SK-N-SH (cell line): Measurements from ENCODE around the gene CYSTM1. TPM values are rescaled to one million over a fixed set of nuclear protein-coding genes. Genes with fewer than 3 reads are reported as not detected.

Experiments used
- CTCF ChIA-PET: fragments of 300-600, 350-600 bp; formaldehyde crosslinking; extraction: SDS; loops from one replicate; lab custom pipeline; 2021; lab: Yijun Ruan, JAX
- POLR2A ChIA-PET: fragments of 350-600 bp; sonication (Branson Sonifier 250); formaldehyde crosslinking; extraction: SDS; loops from one replicate; lab custom pipeline; 2020; ENCODE audit warnings: antibody characterized with exemption, inconsistent platforms; lab: Yijun Ruan, JAX
- DNase-seq: peaks from one replicate; pipeline ENCODE4 v3.0.0; 2012
- H2AFZ ChIP-seq: fragments of 200-600 bp; sonication (generic); 2 replicates; pipeline ENCODE4 v1.8.1; 2016; ENCODE audit warnings: antibody characterized with exemption, mild to moderate bottlenecking, low read depth
- H3F3A ChIP-seq: fragments of 200-600 bp; sonication (generic); replicated peaks from 2 replicates; pipeline ENCODE3; 2016; ENCODE audit warnings: antibody characterized with exemption, mild to moderate bottlenecking; ENCODE audit not compliant: insufficient read depth
- H3K27ac ChIP-seq, 2 experiments: fragments of 200-500 bp in 1 of 2; fragments of 200-600 bp in 1 of 2; sonication (Bioruptor generic) in 1 of 2; sonication (generic), shearing (Covaris generic) in 1 of 2; 2 replicates each; pipeline versions ENCODE4 v1.5.1 to v1.6.1; 2014 to 2016; ENCODE audit warnings: low read depth in 2 of 2, inconsistent platforms in 1 of 2, low read length in 1 of 2, mild to moderate bottlenecking in 1 of 2, mixed read lengths in 1 of 2
- H3K27me3 ChIP-seq: fragments of 200-600 bp; sonication (generic), shearing (Covaris generic); 2 replicates; pipeline ENCODE4 v1.6.1; 2016; ENCODE audit warnings: mixed run types; ENCODE audit not compliant: insufficient read depth
- H3K36me3 ChIP-seq, 2 experiments: fragments of 200-500 bp in 1 of 2; fragments of 200-600 bp in 1 of 2; sonication (Bioruptor generic) in 1 of 2; sonication (generic) in 1 of 2; replicated peaks in 1 of 2; 2 replicates each; pipeline versions ENCODE3 to v1.5.1; 2014 to 2016; ENCODE audit warnings: low read length in 1 of 2, mild to moderate bottlenecking in 1 of 2; ENCODE audit not compliant: insufficient read depth in 2 of 2, control insufficient read depth in 1 of 2
- H3K4me1 ChIP-seq, 2 experiments: fragments of 200-500 bp in 1 of 2; fragments of 200-600 bp in 1 of 2; sonication (Bioruptor generic) in 1 of 2; sonication (generic), shearing (Covaris generic) in 1 of 2; 2 replicates each; pipeline versions ENCODE4 v1.5.1 to v1.6.1; 2014 to 2016; ENCODE audit warnings: low read depth in 1 of 2, low read length in 1 of 2, mixed run types in 1 of 2; ENCODE audit not compliant: insufficient read depth in 2 of 2, control insufficient read depth in 1 of 2
- H3K4me2 ChIP-seq: fragments of 200-600 bp; sonication (generic), shearing (Covaris generic); 2 replicates; pipeline ENCODE4 v1.6.1; 2017; ENCODE audit warnings: mixed run types
- H3K4me3 ChIP-seq, 2 experiments: fragments of 200-500 bp in 1 of 2; fragments of 200-600 bp in 1 of 2; sonication (Bioruptor generic) in 1 of 2; sonication (generic), shearing (Covaris generic) in 1 of 2; 2 replicates each; pipeline versions ENCODE4 v1.5.1 to v1.8.1; 2014 to 2016; ENCODE audit warnings: low read depth in 2 of 2, inconsistent platforms in 1 of 2, low read length in 1 of 2, mild to moderate bottlenecking in 1 of 2, mixed read lengths in 1 of 2, moderate library complexity in 1 of 2
- H3K79me2 ChIP-seq: fragments of 200-600 bp; sonication (generic); 2 replicates; pipeline ENCODE4 v1.8.1; 2017; ENCODE audit warnings: mild to moderate bottlenecking; ENCODE audit not compliant: insufficient read depth
- H3K9ac ChIP-seq: fragments of 200-600 bp; sonication (generic); 2 replicates; pipeline ENCODE4 v1.6.1; 2017; ENCODE audit warnings: mixed run types
- H3K9me2 ChIP-seq: fragments of 200-600 bp; sonication (generic); 2 replicates; pipeline ENCODE4 v1.6.1; 2017; ENCODE audit warnings: mixed run types
- H3K9me3 ChIP-seq: fragments of 200-600 bp; sonication (generic); 2 replicates; pipeline ENCODE4 v1.6.1; 2017; ENCODE audit warnings: mixed run types, mild to moderate bottlenecking, moderate library complexity
- H4K20me1 ChIP-seq: fragments of 200-600 bp; sonication (generic); 2 replicates; pipeline ENCODE4 v1.6.1; 2017; ENCODE audit warnings: mild to moderate bottlenecking, mixed run types; ENCODE audit not compliant: insufficient read depth
- CHD2 ChIP-seq: fragments of 150-350 bp; IDR thresholded peaks from 2 replicates; pipeline ENCODE4 v1.6.1; 2018; ENCODE audit warnings: low read length; ENCODE audit not compliant: partially characterized antibody
- ELF1 ChIP-seq: IDR thresholded peaks from 2 replicates; pipeline ENCODE4 v1.4.0; 2012
- GATA2 ChIP-seq: sonication (generic); formaldehyde crosslinking; IDR thresholded peaks from 2 replicates; pipeline ENCODE4 v1.5.0; 2020; ENCODE audit warnings: mild to moderate bottlenecking, missing genetic modification reagents
- POLR2AphosphoS5 ChIP-seq: IDR thresholded peaks from 2 replicates; pipeline ENCODE4 v1.6.1; 2012; ENCODE audit warnings: low read depth, low read length
- RAD21 ChIP-seq: IDR thresholded peaks from 2 replicates; pipeline ENCODE4 v1.6.1; 2012; ENCODE audit warnings: mild to moderate bottlenecking, low read length
- RFX5 ChIP-seq: IDR thresholded peaks from 2 replicates; pipeline ENCODE4 v1.6.1; 2012; ENCODE audit warnings: mild to moderate bottlenecking, improper control_type of control experiment, low read length
- RXRA ChIP-seq: IDR thresholded peaks from 2 replicates; pipeline ENCODE4 v1.4.0; 2012; ENCODE audit warnings: low read depth, mild to moderate bottlenecking, borderline replicate concordance
- SIN3A ChIP-seq: IDR thresholded peaks from 2 replicates; pipeline ENCODE4 v1.6.1; 2012; ENCODE audit warnings: low read depth, mild to moderate bottlenecking, low read length, moderate library complexity, borderline replicate concordance
- SMC3 ChIP-seq: IDR thresholded peaks from 2 replicates; pipeline ENCODE4 v1.6.1; 2012; ENCODE audit warnings: low read depth, low read length, improper control_type of control experiment
- TCF12 ChIP-seq: IDR thresholded peaks from 2 replicates; pipeline ENCODE4 v1.4.0; 2012
- USF1 ChIP-seq: IDR thresholded peaks from 2 replicates; pipeline ENCODE4 v1.4.0; 2012; ENCODE audit warnings: low read depth, borderline replicate concordance
- WGBS: methylation state at CpG from one replicate; pipeline ENCODE4 v1.1.6; 2017; ENCODE audit warnings: low lambda C conversion rate; 5-methylcytosine and 5-hydroxymethylcytosine counted together
- polyA plus RNA-seq, 3 experiments: library from polyadenylated mRNA; depleted of rRNA; stranded (reverse); fragments of >200 nt; gene quantifications; 2 replicates each; pipeline ENCODE4 v1.2.3, GENCODE V29; 2012
- TF ChIP-seq, protein P1 (sequence below): fragments of 200-600 bp; sonication (generic); IDR thresholded peaks from 2 replicates; pipeline ENCODE4 v1.6.1; 2017; ENCODE audit warnings: antibody characterized with exemption, mild to moderate bottlenecking, moderate library complexity
- TF ChIP-seq, protein P2 (sequence below): IDR thresholded peaks from 2 replicates; pipeline ENCODE4 v1.6.1; 2012; ENCODE audit warnings: mild to moderate bottlenecking, low read depth, low read length, moderate library complexity
- TF ChIP-seq, protein P3 (sequence below): IDR thresholded peaks from 2 replicates; pipeline ENCODE4 v1.4.0; 2012; ENCODE audit warnings: low read depth
- TF ChIP-seq, protein P4 (sequence below): fragments of 150-350 bp; IDR thresholded peaks from 2 replicates; pipeline ENCODE4 v1.6.1; 2016; ENCODE audit warnings: mild to moderate bottlenecking, low read depth, low read length

CYSTM1 gene
- polyA plus RNA-seq, 1 of the 3 experiments (the other 2 are of a cell fraction): 27.1 TPM

DNA sequence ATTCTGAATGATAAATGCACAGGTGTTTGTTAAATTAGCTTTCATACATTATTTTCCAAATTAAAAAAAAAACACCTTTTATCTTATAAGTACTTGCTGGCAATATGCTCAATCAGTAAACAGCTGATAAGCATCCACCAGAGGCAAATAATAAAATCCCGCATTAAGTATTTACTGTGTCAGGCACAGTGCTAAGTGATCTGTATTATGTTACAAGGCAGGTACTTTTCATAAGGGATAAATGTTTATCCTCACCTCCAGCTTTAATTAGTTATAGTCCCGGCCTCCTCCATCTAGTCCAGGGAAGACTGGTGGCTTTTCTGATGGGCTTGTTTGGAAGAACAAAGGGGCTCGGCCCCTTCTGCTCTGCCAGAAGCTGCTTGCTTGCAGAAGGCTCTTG is 87.9 kb downstream of the CYSTM1 start:
- Histone ChIP-seq H2AFZ (no peak overlapping the region), H3K79me2 (peaks cover 49% of the 10 kb centered on the region), H3K27ac (no peak overlapping the region; a peak in 1 of 4 replicates), H3K4me3 (no peak overlapping the region), H3K9ac (no peak overlapping the region), H3K27me3 (no peaks in the 10 kb centered on the region), H4K20me1 (no peaks in the 10 kb centered on the region), H3K36me3 (peaks cover 2 to 3% of the 10 kb centered on the region in 2 experiments), H3K9me3 (no peaks in the 10 kb centered on the region), H3K4me1 (peaks cover 7 to 17% of the 10 kb centered on the region in 2 experiments; a peak in 3 of 4 replicates), H3F3A (peaks cover 23% of the 10 kb centered on the region), H3K9me2 (no peaks in the 10 kb centered on the region), H3K4me2 (no peak overlapping the region)
- POLR2A ChIA-PET: no interaction called here
- DNase-seq: no peak
- WGBS: 88% methylated on average over 3 of the region's 3 CpGs
- TF ChIP-seq USF1: no peak
- TF ChIP-seq RXRA: no peak
- TF ChIP-seq, protein P1, sequence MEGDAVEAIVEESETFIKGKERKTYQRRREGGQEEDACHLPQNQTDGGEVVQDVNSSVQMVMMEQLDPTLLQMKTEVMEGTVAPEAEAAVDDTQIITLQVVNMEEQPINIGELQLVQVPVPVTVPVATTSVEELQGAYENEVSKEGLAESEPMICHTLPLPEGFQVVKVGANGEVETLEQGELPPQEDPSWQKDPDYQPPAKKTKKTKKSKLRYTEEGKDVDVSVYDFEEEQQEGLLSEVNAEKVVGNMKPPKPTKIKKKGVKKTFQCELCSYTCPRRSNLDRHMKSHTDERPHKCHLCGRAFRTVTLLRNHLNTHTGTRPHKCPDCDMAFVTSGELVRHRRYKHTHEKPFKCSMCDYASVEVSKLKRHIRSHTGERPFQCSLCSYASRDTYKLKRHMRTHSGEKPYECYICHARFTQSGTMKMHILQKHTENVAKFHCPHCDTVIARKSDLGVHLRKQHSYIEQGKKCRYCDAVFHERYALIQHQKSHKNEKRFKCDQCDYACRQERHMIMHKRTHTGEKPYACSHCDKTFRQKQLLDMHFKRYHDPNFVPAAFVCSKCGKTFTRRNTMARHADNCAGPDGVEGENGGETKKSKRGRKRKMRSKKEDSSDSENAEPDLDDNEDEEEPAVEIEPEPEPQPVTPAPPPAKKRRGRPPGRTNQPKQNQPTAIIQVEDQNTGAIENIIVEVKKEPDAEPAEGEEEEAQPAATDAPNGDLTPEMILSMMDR: no peak
- TF ChIP-seq, protein P2, sequence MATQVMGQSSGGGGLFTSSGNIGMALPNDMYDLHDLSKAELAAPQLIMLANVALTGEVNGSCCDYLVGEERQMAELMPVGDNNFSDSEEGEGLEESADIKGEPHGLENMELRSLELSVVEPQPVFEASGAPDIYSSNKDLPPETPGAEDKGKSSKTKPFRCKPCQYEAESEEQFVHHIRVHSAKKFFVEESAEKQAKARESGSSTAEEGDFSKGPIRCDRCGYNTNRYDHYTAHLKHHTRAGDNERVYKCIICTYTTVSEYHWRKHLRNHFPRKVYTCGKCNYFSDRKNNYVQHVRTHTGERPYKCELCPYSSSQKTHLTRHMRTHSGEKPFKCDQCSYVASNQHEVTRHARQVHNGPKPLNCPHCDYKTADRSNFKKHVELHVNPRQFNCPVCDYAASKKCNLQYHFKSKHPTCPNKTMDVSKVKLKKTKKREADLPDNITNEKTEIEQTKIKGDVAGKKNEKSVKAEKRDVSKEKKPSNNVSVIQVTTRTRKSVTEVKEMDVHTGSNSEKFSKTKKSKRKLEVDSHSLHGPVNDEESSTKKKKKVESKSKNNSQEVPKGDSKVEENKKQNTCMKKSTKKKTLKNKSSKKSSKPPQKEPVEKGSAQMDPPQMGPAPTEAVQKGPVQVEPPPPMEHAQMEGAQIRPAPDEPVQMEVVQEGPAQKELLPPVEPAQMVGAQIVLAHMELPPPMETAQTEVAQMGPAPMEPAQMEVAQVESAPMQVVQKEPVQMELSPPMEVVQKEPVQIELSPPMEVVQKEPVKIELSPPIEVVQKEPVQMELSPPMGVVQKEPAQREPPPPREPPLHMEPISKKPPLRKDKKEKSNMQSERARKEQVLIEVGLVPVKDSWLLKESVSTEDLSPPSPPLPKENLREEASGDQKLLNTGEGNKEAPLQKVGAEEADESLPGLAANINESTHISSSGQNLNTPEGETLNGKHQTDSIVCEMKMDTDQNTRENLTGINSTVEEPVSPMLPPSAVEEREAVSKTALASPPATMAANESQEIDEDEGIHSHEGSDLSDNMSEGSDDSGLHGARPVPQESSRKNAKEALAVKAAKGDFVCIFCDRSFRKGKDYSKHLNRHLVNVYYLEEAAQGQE: no peak
- TF ChIP-seq RFX5: no peak
- no peak for TF ChIP-seq CHD2
- TF ChIP-seq POLR2AphosphoS5: no peak
- no peak for TF ChIP-seq ELF1
- TF ChIP-seq SIN3A: no peak
- no peak for TF ChIP-seq GATA2 (CRISPR knock-in tag)
- TF ChIP-seq RAD21: no peak
- TF ChIP-seq, protein P3, sequence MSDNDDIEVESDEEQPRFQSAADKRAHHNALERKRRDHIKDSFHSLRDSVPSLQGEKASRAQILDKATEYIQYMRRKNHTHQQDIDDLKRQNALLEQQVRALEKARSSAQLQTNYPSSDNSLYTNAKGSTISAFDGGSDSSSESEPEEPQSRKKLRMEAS: no peak
- no peak for TF ChIP-seq SMC3
- TF ChIP-seq, protein P4, sequence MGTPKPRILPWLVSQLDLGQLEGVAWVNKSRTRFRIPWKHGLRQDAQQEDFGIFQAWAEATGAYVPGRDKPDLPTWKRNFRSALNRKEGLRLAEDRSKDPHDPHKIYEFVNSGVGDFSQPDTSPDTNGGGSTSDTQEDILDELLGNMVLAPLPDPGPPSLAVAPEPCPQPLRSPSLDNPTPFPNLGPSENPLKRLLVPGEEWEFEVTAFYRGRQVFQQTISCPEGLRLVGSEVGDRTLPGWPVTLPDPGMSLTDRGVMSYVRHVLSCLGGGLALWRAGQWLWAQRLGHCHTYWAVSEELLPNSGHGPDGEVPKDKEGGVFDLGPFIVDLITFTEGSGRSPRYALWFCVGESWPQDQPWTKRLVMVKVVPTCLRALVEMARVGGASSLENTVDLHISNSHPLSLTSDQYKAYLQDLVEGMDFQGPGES: no peak
- TF ChIP-seq TCF12: no peak
- CTCF ChIA-PET: interaction anchor here (0.7 to 1.2 kb wide), 6 partner anchors 11 to 100 kb away, joined by 3 to 5 read pairs (median 3); no protein-coding TSS in a partner anchor
